Effector CD4-positive, alpha-beta T cell (primary cell): ENCODE measurements around the gene IFNA2. TPM values are rescaled to one million over a fixed set of nuclear protein-coding genes. Genes with fewer than 3 reads are reported as not detected.
"Not testable (repeated sequence)": the region's sequence is repeated elsewhere in the genome, so short reads cannot be mapped to it uniquely, and the experiment has no call there.

ENCODE experiments used
- DNase-seq: peaks from one replicate; pipeline ENCODE4 v3.0.0-alpha.2; 2020
- total RNA-seq: gene quantifications from one replicate; lab custom pipeline; 2026; lab: John Stamatoyannopoulos, UW

Gene IFNA2
- not detected for total RNA-seq

- no peak for DNase-seq
Measured at GRCh38 chr9:21385131-21385670, at the start of gene IFNA2. Gene IFNA2 (minus strand): TSS chr9:21385398. CDS start chr9:21385329, 69 bp downstream.

- not testable (repeated sequence) for DNase-seq
Measured at GRCh38 chr9:21435015-21435383, 49.8 kb upstream of the IFNA2 start.

- DNase-seq = peak; percentile 28
Measured at GRCh38 chr9:21434202-21435014, 49.2 kb upstream of the IFNA2 start.

GRCh38 chr9:21432672-21433425 lies 47.7 kb upstream of the IFNA2 start:
- no peak for DNase-seq

GRCh38 chr9:21429191-21429590 lies 44.0 kb upstream of the IFNA2 start:
- no peak for DNase-seq

- no peak for DNase-seq
Measured at GRCh38 chr9:21428235-21428634, 43.0 kb upstream of the IFNA2 start.

GRCh38 chr9:21415493-21416267 lies 30.5 kb upstream of the IFNA2 start:
- no peak for DNase-seq

- no peak for DNase-seq
Measured at GRCh38 chr9:21414220-21414940, 29.2 kb upstream of the IFNA2 start.

GRCh38 chr9:21413624-21414023 lies 28.4 kb upstream of the IFNA2 start:
- no peak for DNase-seq

GRCh38 chr9:21413151-21413550 lies 28.0 kb upstream of the IFNA2 start:
- no peak for DNase-seq

GRCh38 chr9:21412107-21412506 lies 26.9 kb upstream of the IFNA2 start:
- DNase-seq = no peak

GRCh38 chr9:21408817-21409216 lies 23.6 kb upstream of the IFNA2 start, which contains the start of gene IFNA8:
Gene IFNA8 (plus strand): TSS chr9:21409117. CDS start chr9:21409177, 60 bp downstream.
- DNase-seq = no peak

GRCh38 chr9:21404146-21404545 lies 18.9 kb upstream of the IFNA2 start:
- no peak for DNase-seq

GRCh38 chr9:21402386-21403251 lies 17.4 kb upstream of the IFNA2 start:
- no peak for DNase-seq

GRCh38 chr9:21399956-21400355 lies 14.8 kb upstream of the IFNA2 start:
- no peak for DNase-seq

- no peak for DNase-seq
Measured at GRCh38 chr9:21398955-21399489, 13.8 kb upstream of the IFNA2 start.

- DNase-seq = peak; percentile 45
Measured at GRCh38 chr9:21395778-21396717, 10.8 kb upstream of the IFNA2 start.

- DNase-seq = no peak
Measured at GRCh38 chr9:21392270-21392669, 7.1 kb upstream of the IFNA2 start.

- no peak for DNase-seq
Measured at GRCh38 chr9:21383627-21384026, 1.6 kb downstream of the IFNA2 start.
